ENCODE measurements around the gene OR9A2.

- TF ChIP-seq POLR2AphosphoS5 (IDR thresholded peaks at IDR 0.05; ENCODE audit: insufficient read depth in 1 of 2, low read depth in 1 of 2): no peak
- no peak for TF ChIP-seq CTCF (IDR thresholded peaks at IDR 0.05)
- TF ChIP-seq POLR2A (IDR thresholded peaks at IDR 0.05): no peak
Measured at GRCh38 chr7:143054621-143055020, 27.7 kb upstream of the OR9A2 start.

Measured in vagina (tissue), 2 donors.